Kidney (tissue), 14 donors: ENCODE data around the gene RHEB. TPM values are rescaled to one million over a fixed set of nuclear protein-coding genes. Genes with fewer than 3 reads are reported as not detected.
A peak's percentile ranks its signal among the peaks of the same experiment; 100 is the strongest.

Experiments used
- DNase-seq, 5 donors: peaks; one replicate each; pipeline ENCODE4 v3.0.0-alpha.2; 2013 to 2020
- FAIRE-seq: peaks from 2 replicates; lab custom pipeline; 2012; peaks lifted over from hg19 to GRCh38; lab: Jason Lieb, UNC
- H3K27ac ChIP-seq, 2 donors: one replicate each; pipeline ENCODE4 v1.7.0; 2013; ENCODE audit warnings: low read depth in 2 of 2, low read length in 2 of 2, inconsistent platforms in 1 of 2
- H3K27me3 ChIP-seq: one replicate; pipeline ENCODE4 v1.7.1; 2013; ENCODE audit warnings: low read length, inconsistent platforms; ENCODE audit not compliant: control insufficient read depth, insufficient read depth
- H3K36me3 ChIP-seq, 3 donors: one replicate each; pipeline versions ENCODE4 v1.7.0 to v1.7.1; 2013; ENCODE audit warnings: low read length in 3 of 3, control low read depth in 1 of 3, inconsistent platforms in 1 of 3; ENCODE audit not compliant: insufficient read depth in 3 of 3, control insufficient read depth in 2 of 3
- H3K4me1 ChIP-seq, 3 donors: one replicate each; pipeline versions ENCODE4 v1.7.0 to v1.7.1; 2013; ENCODE audit warnings: low read length in 3 of 3, inconsistent platforms in 1 of 3, low read depth in 1 of 3; ENCODE audit not compliant: control insufficient read depth in 2 of 3, insufficient read depth in 2 of 3
- H3K4me3 ChIP-seq, 3 donors: one replicate each; pipeline versions ENCODE4 v1.7.0 to v1.8.1; 2013; ENCODE audit warnings: low read length in 3 of 3, control low read depth in 1 of 3, inconsistent platforms in 1 of 3
- H3K9ac ChIP-seq, 3 donors: one replicate each; pipeline versions ENCODE4 v1.7.0 to v1.7.1; 2013; ENCODE audit warnings: low read length in 3 of 3, control low read depth in 1 of 3, inconsistent platforms in 1 of 3
- H3K9me3 ChIP-seq, 3 donors: one replicate each; pipeline versions ENCODE4 v1.7.0 to v1.7.1; 2013; ENCODE audit warnings: low read length in 3 of 3, control low read depth in 1 of 3, inconsistent platforms in 1 of 3; ENCODE audit not compliant: control insufficient read depth in 2 of 3, insufficient read depth in 1 of 3
- intact Hi-C: fragments of 100-400 bp; cut with DNase I; formaldehyde crosslinking; loops from one replicate; pipeline ENCODE4 v1.11.1; 2022
- polyA plus RNA-seq: library from polyadenylated mRNA; stranded (reverse); fragments of 350-450 nt; fragmentation: Illumina TruSeq; extraction: RNeasy Lipid Tissue Mini Kit (QIAGEN cat#74804); gene quantifications from one replicate; pipeline ENCODE4 v1.2.3, GENCODE V29; 2014; ENCODE audit warnings: low read depth, low replicate concordance; ENCODE audit not compliant: insufficient read depth
- total RNA-seq: library from RNA; stranded (reverse); fragmentation: NEBNext Ultra II Directional; extraction: Animal tissue kit (Norgen Biotek cat#: 25700); gene quantifications from one replicate; pipeline ENCODE4 v1.2.1, GENCODE V29; 2021
- TF ChIP-seq, protein P1 (sequence below): IDR thresholded peaks from 3 replicates; pipeline ENCODE4 v1.5.1; 2012; ENCODE audit warnings: mild to moderate bottlenecking, moderate library complexity, borderline replicate concordance; ENCODE audit not compliant: insufficient read depth; ENCODE audit errors: extremely low read depth
- donor health status: control.
- donor health status: control.
- donor health status: control.
- donor health status: control.
- donor health status: control.
- donor health status: DM: yes; HTN: yes; CAD: no.
- donor health status: Normal renal cell carcinoma (clear cell type).

RHEB gene
- total and polyA plus RNA-seq, 2 donors from 2014 or later: 92.7 to 123 TPM

GRCh38 chr7:151440799-151441445 lies 78.8 kb downstream of the RHEB start:
- H3K4me1 ChIP-seq: peaks cover 0 to 3% (median 2%) of the 10 kb centered on the region in 3 donors
- peak overlapping the region in 1 of 3 donors; percentile 11 for H3K4me3 ChIP-seq
- TF ChIP-seq, protein P1, sequence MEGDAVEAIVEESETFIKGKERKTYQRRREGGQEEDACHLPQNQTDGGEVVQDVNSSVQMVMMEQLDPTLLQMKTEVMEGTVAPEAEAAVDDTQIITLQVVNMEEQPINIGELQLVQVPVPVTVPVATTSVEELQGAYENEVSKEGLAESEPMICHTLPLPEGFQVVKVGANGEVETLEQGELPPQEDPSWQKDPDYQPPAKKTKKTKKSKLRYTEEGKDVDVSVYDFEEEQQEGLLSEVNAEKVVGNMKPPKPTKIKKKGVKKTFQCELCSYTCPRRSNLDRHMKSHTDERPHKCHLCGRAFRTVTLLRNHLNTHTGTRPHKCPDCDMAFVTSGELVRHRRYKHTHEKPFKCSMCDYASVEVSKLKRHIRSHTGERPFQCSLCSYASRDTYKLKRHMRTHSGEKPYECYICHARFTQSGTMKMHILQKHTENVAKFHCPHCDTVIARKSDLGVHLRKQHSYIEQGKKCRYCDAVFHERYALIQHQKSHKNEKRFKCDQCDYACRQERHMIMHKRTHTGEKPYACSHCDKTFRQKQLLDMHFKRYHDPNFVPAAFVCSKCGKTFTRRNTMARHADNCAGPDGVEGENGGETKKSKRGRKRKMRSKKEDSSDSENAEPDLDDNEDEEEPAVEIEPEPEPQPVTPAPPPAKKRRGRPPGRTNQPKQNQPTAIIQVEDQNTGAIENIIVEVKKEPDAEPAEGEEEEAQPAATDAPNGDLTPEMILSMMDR: no peak
- intact Hi-C loops: no loop called here
- FAIRE-seq (no peak), DNase-seq (peak in 1 of 5 donors; percentile 53)
- no peak overlapping the region for H3K9ac ChIP-seq
- no peaks in the 10 kb centered on the region for H3K36me3 ChIP-seq
- no peak overlapping the region for H3K27ac ChIP-seq
- no peaks in the 10 kb centered on the region for H3K9me3 ChIP-seq
- no peaks in the 10 kb centered on the region for H3K27me3 ChIP-seq

DNA sequence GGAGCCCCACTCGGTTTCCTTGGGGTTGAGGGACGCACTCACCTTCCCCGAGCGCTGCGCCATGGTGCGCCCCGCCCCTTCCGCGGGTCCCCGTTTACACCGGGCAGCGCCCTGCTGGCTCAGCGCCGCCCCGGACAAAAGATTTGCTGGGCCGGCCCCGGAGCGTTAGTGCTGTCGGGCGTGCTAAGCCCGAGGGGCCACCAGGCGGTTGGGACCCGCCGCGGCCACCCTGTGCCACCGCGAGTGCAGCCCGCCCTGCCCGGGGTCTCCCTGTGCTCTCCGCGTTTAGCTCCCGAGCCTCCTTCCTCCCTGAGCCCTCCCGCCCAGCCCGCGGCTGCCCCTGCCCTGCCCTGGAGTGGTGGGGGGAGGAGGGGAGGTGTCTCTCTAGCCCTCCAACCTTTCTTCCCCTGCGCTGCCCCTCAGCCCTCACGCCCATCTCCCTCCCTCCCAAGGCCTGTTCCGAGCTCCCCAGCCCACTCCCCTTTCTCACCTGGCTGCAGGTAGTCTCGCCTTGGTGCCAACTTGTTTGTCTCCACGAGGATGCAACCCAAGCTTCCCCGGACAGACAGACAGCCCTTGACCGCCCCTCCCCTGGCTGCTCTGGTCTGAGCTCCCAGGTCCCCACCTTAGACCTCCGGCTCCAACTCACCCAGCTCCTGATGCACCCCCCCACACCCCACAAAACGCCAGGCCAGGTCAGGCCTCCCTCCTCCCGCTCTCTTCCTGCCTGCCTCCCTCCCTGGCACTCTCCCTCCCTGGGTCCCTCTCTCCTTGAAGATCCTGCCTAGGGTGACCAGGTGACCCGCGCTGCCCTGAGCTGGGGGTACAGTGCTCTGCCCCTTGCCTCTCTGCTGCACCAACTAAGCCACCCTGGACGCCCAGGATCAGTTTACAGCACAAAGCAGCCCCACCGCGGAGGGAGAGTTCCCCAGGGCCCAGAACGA lies 79.6 kb downstream of the RHEB start, which contains the start of gene CRYGN:
Gene CRYGN, minus strand, starts transcription at position 287 of the 944 bp plus-strand sequence. Its CDS starts 224 bp downstream, at position 63.
- FAIRE-seq (no peak), DNase-seq (peak in 2 of 5 donors; percentile 62 to 75)
- Histone ChIP-seq H3K4me3 (peak within 1 kb of the TSS in 1 of 3 donors; percentile 30), H3K27me3 (no peaks in the 10 kb centered on the region), H3K4me1 (peaks cover 0 to 3% (median 2%) of the 10 kb centered on the region in 3 donors), H3K27ac (no peak within 1 kb of the TSS), H3K9ac (no peak within 1 kb of the TSS), H3K9me3 (no peaks in the 10 kb centered on the region), H3K36me3 (no peaks in the 10 kb centered on the region)
- intact Hi-C loops: no loop called here
- TF ChIP-seq, protein P1: no peak

DNA sequence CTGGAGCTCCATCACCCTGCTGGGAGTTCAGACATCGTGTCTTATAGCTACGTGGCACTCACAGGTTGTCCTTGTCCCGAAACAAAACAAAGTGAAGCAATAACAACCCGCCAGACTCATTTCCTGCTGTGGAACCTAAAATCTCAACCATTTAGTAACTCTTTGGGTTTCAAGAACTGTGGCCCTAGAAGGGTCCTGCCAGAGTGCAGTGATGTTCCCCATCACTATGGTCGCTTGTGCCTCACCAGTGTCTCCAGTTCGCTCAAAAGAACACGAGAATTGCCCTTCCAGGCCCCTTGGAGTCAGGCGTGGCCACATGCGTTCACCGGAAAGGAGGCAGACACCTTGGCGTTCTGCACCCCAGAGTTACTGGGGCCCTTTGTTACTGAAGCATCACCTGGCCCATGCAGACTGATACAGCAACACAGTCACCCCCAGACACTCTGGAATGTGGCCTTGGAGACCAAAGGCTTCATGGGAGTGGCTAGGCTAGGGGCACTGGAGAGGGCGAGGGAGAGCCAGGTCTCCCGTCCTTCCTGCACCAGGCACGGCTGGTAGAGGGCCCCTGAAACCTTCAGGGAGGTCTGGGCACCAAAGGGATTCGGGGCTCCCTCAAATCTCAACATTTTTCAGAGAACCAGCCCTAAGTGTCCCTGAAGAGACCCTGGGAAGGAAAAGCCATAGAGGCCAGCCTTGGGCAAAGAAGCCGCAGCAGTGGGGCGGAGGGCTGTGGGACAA lies 80.7 kb downstream of the RHEB start:
- Histone ChIP-seq H3K27ac (no peak overlapping the region), H3K36me3 (no peaks in the 10 kb centered on the region), H3K4me1 (peaks cover 0 to 2% (median 0%) of the 10 kb centered on the region in 3 donors), H3K4me3 (no peak overlapping the region), H3K9ac (no peak overlapping the region), H3K27me3 (no peaks in the 10 kb centered on the region), H3K9me3 (no peaks in the 10 kb centered on the region)
- no peak for FAIRE-seq
- TF ChIP-seq, protein P1: no peak
- peak in 1 of 5 donors; percentile 34 for DNase-seq
- intact Hi-C loops: no loop called here
